OCI-LY3 (cell line): ENCODE results near the gene GOLT1B.

ENCODE experiments used
- H2AFZ ChIP-seq: fragments of 200-600, 300-600 bp; shearing (Covaris generic); 2 replicates; pipeline ENCODE4 v1.6.0; 2014; ENCODE audit warnings: antibody characterized with exemption, low read depth, low read length
- H3K27ac ChIP-seq: fragments of 200-600, 300-600 bp; sonication (generic); 2 replicates; pipeline ENCODE4 v1.5.1; 2014; ENCODE audit warnings: mild to moderate bottlenecking, low read length, moderate library complexity, mixed read lengths
- H3K27me3 ChIP-seq: fragments of 200-600, 300-600 bp; sonication (generic); 2 replicates; pipeline ENCODE4 v1.6.1; 2014; ENCODE audit warnings: low read depth, low read length, mixed read lengths
- H3K36me3 ChIP-seq: fragments of 200-600, 300-600 bp; sonication (generic); replicated peaks from 2 replicates; pipeline ENCODE3; 2014; ENCODE audit warnings: low read depth, low read length, mixed read lengths
- H3K4me1 ChIP-seq: fragments of 300-600, 200-600 bp; sonication (generic); 2 replicates; pipeline ENCODE4 v1.6.1; 2014; ENCODE audit warnings: low read length, mixed read lengths
- H3K4me2 ChIP-seq: fragments of 200-600, 300-600 bp; sonication (generic); 2 replicates; pipeline ENCODE4 v1.6.1; 2014; ENCODE audit warnings: low read length, mixed read lengths
- H3K4me3 ChIP-seq: fragments of 300-600, 200-600 bp; sonication (generic); 2 replicates; pipeline ENCODE4 v1.5.1; 2014; ENCODE audit warnings: antibody characterized with exemption, mild to moderate bottlenecking, low read length, moderate library complexity
- H3K79me2 ChIP-seq: fragments of 300-600, 200-600 bp; shearing (Covaris generic); 2 replicates; pipeline ENCODE4 v1.6.1; 2014; ENCODE audit warnings: mild to moderate bottlenecking, low read length, mixed read lengths
- H3K9ac ChIP-seq: fragments of 300-600, 200-600 bp; shearing (Covaris generic); 2 replicates; pipeline ENCODE4 v1.6.0; 2014; ENCODE audit warnings: mild to moderate bottlenecking, low read length, moderate library complexity
- H3K9me3 ChIP-seq: fragments of 200-600, 300-600 bp; shearing (Covaris generic); 2 replicates; pipeline ENCODE4 v1.6.1; 2014; ENCODE audit warnings: low read length, mixed read lengths; ENCODE audit not compliant: insufficient read depth
- H4K20me1 ChIP-seq: fragments of 200-600, 300-600 bp; sonication (generic); 2 replicates; pipeline ENCODE4 v1.6.1; 2016; ENCODE audit warnings: low read length, mixed read lengths; ENCODE audit not compliant: insufficient read depth
- EZH2phosphoT487 ChIP-seq: fragments of 200-600 bp; shearing (Covaris generic); IDR thresholded peaks from 2 replicates; pipeline ENCODE4 v1.6.1; 2018; ENCODE audit warnings: antibody characterized with exemption, mixed run types, low read depth
- TF ChIP-seq, protein P1 (sequence below): fragments of 200-600, 300-600 bp; sonication (generic); IDR thresholded peaks from 2 replicates; pipeline ENCODE4 v1.5.1; 2014; ENCODE audit warnings: antibody characterized with exemption, low read length, low read depth

Gene GOLT1B

DNA sequence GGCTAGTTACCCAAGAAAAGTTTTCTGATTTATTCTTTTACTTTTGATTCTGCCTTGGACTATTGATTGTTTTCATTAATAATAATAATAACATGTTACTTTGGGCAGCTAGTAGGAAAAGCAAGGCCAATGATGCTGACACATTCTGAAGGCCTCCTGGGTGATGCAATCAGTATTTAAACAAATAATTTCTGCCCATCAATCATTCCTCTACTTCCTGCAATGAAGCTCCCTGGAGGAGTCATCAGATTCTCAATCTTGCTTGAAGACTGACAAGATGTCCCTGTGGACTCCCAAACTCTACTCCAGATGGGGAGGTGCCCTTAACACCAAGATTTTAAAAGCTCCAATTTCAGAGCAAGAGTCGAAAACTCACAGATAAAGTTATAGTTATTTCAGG, 24.5 kb downstream of the GOLT1B start, which contains the start of gene SPX:
TSS of gene SPX (plus strand) at position 244 of the 400 bp plus-strand sequence. CDS start 177 bp downstream, outside the sequence.
- H3K27me3 ChIP-seq = peaks cover 16% of the 10 kb centered on the region
- H4K20me1 ChIP-seq = no peaks in the 10 kb centered on the region
- H3K4me1 ChIP-seq = peaks cover 6% of the 10 kb centered on the region; the same call in 1 of the 2 replicates
- H3K36me3 ChIP-seq = no peaks in the 10 kb centered on the region
- TF ChIP-seq, protein P1, sequence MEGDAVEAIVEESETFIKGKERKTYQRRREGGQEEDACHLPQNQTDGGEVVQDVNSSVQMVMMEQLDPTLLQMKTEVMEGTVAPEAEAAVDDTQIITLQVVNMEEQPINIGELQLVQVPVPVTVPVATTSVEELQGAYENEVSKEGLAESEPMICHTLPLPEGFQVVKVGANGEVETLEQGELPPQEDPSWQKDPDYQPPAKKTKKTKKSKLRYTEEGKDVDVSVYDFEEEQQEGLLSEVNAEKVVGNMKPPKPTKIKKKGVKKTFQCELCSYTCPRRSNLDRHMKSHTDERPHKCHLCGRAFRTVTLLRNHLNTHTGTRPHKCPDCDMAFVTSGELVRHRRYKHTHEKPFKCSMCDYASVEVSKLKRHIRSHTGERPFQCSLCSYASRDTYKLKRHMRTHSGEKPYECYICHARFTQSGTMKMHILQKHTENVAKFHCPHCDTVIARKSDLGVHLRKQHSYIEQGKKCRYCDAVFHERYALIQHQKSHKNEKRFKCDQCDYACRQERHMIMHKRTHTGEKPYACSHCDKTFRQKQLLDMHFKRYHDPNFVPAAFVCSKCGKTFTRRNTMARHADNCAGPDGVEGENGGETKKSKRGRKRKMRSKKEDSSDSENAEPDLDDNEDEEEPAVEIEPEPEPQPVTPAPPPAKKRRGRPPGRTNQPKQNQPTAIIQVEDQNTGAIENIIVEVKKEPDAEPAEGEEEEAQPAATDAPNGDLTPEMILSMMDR = no peak
- TF ChIP-seq EZH2phosphoT487 = no peak
- H3K9ac ChIP-seq = no peak within 1 kb of the TSS
- no peaks in the 10 kb centered on the region for H3K79me2 ChIP-seq
- H3K27ac ChIP-seq = no peak within 1 kb of the TSS
- H3K4me3 ChIP-seq = peak within 1 kb of the TSS; percentile 87; the same call in 1 of the 2 replicates
- H2AFZ ChIP-seq = peak within 1 kb of the TSS; percentile 71
- no peaks in the 10 kb centered on the region for H3K9me3 ChIP-seq
- peak within 1 kb of the TSS; percentile 86; the same call in 1 of the 2 replicates for H3K4me2 ChIP-seq

DNA sequence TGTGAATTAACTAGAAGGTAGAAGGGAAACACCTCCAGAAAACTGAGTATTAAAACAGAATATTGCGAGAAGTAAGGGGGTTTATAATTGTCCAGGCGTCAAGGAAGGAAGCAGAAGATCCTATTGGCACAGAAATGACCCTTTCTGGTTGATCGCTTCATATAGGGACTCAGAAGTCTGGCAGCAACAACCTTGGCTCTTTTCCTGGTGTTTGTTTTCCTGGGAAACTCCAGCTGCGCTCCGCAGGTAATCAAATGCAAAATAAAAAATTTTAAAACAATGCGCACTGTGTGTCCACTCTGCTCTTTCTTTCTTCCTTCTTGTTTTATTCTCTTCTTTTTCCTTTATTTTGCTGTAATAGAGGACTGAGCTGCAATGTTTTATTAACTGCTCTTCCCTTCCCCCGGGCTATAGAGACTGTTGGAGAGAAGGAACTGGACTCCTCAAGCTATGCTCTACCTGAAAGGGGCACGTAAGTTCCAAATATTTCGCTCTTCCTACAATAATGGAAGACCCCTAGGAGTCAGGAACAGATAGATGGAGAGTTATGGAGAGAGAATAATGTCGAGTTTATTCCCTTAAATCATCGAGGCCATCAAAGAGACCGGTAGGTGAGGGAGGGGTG, 25.2 kb downstream of the GOLT1B start:
- Histone ChIP-seq H3K9me3 (no peaks in the 10 kb centered on the region), H3K4me2 (peak overlapping the region; percentile 86), H3K27ac (no peak overlapping the region), H3K9ac (no peak overlapping the region), H3K4me3 (peak overlapping the region; percentile 87; the same call in 1 of the 2 replicates), H3K27me3 (peaks cover 16% of the 10 kb centered on the region), H3K36me3 (no peaks in the 10 kb centered on the region), H2AFZ (peak overlapping the region; percentile 71), H3K79me2 (no peaks in the 10 kb centered on the region), H4K20me1 (no peaks in the 10 kb centered on the region), H3K4me1 (peaks cover 6% of the 10 kb centered on the region; the same call in 1 of the 2 replicates)
- TF ChIP-seq, protein P1 = no peak

DNA sequence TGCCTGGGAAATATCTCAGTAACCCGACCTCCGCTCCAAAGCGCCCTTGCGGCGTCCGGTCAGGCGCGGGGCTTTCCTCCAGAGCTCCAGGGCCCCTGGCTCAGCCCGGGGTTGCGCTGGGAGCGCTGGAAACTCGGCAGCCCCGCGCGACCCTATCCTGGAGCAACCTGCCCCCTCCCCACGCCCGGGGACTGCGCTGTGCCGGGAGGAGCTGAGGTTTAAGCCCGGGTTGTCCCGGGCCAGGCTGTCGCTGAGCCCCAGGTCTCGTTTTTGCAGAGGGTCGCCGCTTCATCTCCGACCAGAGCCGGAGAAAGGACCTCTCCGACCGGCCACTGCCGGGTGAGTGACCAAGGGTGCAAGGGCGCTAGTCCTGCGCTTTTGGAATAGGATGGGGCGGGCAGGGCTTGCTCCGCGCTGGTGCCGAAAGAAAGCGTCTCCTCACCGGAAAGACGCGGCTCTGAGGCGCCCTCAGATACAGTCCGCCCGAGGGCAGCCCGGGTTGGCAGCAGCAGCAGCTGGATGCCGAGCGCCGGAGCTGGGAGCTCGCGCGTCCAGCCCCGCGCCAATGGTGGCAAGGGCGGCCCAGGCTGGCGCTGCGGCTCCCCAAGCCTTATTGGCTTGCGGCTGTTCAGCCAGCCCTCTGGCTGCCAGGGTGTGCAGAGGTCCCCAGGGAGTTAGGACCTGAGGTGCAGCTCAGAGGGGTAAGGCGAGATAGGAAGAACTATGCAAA, 26.0 kb downstream of the GOLT1B start:
- Histone ChIP-seq H2AFZ (peak overlapping the region; percentile 71), H3K36me3 (no peaks in the 10 kb centered on the region), H3K27ac (no peak overlapping the region), H3K4me2 (peak overlapping the region; percentile 86), H3K9me3 (no peaks in the 10 kb centered on the region), H3K4me3 (peak overlapping the region; percentile 87), H3K9ac (peak overlapping the region; percentile 60), H3K27me3 (peaks cover 16% of the 10 kb centered on the region), H4K20me1 (no peaks in the 10 kb centered on the region), H3K4me1 (peaks cover 6% of the 10 kb centered on the region; the same call in 1 of the 2 replicates), H3K79me2 (no peaks in the 10 kb centered on the region)
- TF ChIP-seq EZH2phosphoT487 = no peak
- TF ChIP-seq, protein P1 = no peak

DNA sequence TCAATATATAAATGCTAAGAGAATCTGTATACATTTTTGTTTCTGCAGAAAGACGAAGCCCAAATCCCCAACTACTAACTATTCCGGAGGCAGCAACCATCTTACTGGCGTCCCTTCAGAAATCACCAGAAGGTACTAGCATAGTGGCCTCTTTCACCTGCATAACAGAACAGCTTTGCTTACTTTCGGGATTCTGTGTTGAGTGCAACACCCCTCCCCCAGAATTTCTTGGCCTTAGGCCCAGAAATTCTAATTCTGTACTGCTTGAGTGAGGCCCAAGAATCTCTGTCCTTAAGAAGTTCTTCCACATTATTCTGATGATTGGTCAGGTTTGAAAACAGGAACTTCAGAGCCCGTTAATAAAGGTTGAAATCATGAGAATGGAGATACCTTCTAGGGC, 27.4 kb downstream of the GOLT1B start:
- H4K20me1 ChIP-seq = no peaks in the 10 kb centered on the region
- H3K4me2 ChIP-seq = no peak overlapping the region
- no peak overlapping the region for H3K4me3 ChIP-seq
- peaks cover 16% of the 10 kb centered on the region for H3K27me3 ChIP-seq
- no peak for TF ChIP-seq EZH2phosphoT487
- TF ChIP-seq, protein P1 = no peak
- no peaks in the 10 kb centered on the region for H3K36me3 ChIP-seq
- no peak overlapping the region for H3K27ac ChIP-seq
- H3K4me1 ChIP-seq = peaks cover 6% of the 10 kb centered on the region; the same call in 1 of the 2 replicates
- H3K9ac ChIP-seq = no peak overlapping the region
- H3K9me3 ChIP-seq = no peaks in the 10 kb centered on the region
- no peaks in the 10 kb centered on the region for H3K79me2 ChIP-seq
- no peak overlapping the region for H2AFZ ChIP-seq
